Ramos (cell line): ENCODE measurements around the gene DLGAP4.

Source experiments
- in situ Hi-C: fragments of 300-500 bp; cut with MboI; formaldehyde crosslinking; loops from one replicate; pipeline ENCODE4 v1.14.3; 2022; ENCODE audit warnings: low sequenced_read_pairs; ENCODE audit not compliant: unreplicated experiment

The DLGAP4 gene

DNA sequence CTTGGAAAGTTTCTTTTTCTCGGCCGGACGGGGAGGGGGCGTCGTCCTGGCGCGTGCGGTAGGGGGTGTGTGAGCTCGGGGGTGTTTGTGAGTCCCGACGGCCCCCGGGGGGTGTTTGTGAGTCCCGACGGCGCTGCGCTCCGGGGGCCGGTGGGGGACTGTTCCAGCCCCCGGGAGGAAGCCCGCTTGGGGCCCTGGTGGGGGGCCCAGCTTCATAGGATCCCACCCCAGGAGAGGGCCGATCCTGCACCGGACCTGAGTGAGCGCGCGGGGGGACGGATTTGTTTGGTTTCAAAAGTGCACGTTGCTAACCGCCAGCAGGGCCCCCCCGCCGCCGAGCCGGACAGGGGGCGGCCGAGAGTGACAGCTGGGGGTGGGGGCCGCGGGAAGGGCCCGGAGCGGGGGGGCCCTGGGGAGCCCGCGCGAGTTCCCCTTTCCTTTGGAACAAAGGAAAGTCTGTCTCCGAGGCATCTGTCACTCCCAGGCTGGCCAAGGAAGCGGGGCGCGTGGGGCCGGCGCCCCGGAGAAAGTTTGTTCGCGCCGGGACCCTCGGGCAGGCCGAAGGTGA lies 267.7 kb downstream of the DLGAP4 start:
- in situ Hi-C loops: no loop called here

DNA sequence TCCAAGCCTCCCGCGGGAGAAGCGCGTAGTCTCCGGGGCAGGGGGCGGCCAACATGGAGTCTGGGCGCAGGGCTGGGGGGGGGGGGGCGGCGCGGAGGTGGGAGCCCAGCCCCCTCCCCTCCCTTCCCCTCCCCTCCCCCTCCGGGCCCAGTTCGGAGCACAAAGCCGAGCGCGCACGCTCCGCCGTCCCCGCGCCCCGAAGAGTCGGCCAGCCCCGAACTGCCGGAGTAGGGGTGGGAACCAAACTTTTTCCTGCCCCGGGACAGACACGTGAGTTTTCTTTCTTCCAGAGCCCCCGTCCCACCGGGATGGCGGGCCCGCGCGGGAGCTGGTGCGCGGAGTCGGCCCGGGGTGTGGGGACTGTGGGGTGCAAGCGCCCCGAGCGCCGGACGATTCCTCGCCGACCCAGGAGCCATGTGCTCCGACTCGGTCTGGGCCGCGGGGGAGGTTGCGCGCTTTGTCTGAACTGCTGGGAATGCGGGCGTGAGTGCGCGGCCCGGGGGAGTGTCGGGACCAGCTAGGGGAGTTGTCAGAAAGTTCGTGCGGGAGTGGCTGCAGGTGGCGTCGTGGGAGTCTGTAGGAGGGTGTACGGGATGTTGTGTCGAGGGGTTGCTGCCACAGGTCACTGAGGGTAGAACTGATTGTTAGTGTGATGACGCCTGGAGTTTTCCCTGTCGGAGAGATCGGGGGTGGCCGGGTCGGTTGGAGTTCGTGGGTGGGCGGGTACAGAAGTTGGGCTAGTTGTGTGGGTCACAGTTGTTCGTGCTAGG lies 268.4 kb downstream of the DLGAP4 start:
- in situ Hi-C loops: no loop called here

DNA sequence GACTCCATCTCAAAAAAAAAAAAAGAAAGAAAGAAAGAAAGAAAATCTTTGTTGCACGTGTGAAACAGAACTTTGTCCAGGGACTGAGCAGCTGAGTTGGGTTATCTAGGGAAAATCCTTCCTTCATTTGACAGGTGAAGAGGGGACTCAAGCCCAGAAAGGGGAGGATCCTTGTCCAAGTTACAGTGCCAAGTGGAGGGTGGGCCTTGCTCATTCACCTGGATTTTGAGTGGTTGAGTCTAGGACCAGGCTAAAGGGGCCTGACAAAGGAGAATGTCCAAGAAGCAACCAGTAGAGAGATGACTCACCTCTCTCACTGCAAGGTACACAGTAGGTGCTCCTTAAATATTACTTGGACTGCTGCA lies 269.9 kb downstream of the DLGAP4 start:
- in situ Hi-C loops: no loop called here
